Loucy (cell line): ENCODE data around the gene SDCCAG8.

Experiments used
- H2AFZ ChIP-seq: fragments of 200-600 bp; sonication (generic); 2 replicates; pipeline ENCODE4 v1.6.0; 2016; ENCODE audit warnings: antibody characterized with exemption, mild to moderate bottlenecking, low read length, moderate library complexity
- H3F3A ChIP-seq: fragments of 200-600 bp; 2 replicates; pipeline ENCODE4 v1.6.0; 2016; ENCODE audit warnings: antibody characterized with exemption, low read depth, mild to moderate bottlenecking
- H3K27me3 ChIP-seq: fragments of 200-600 bp; sonication (generic); 2 replicates; pipeline ENCODE4 v1.6.1; 2014; ENCODE audit warnings: low read length, mild to moderate bottlenecking; ENCODE audit not compliant: insufficient read depth, poor library complexity, severe bottlenecking
- H3K36me3 ChIP-seq: fragments of 200-600 bp; sonication (generic); 2 replicates; pipeline ENCODE4 v1.6.1; 2016; ENCODE audit warnings: low read length; ENCODE audit not compliant: insufficient read depth
- H3K4me1 ChIP-seq: fragments of 200-600 bp; sonication (generic); 2 replicates; pipeline ENCODE4 v1.5.1; 2014; ENCODE audit warnings: low read length, mild to moderate bottlenecking; ENCODE audit not compliant: insufficient read depth, poor library complexity, severe bottlenecking
- H3K4me2 ChIP-seq: fragments of 200-600 bp; sonication (generic); 2 replicates; pipeline ENCODE4 v1.6.0; 2014; ENCODE audit warnings: antibody characterized with exemption, low read length, low read depth, mild to moderate bottlenecking; ENCODE audit not compliant: poor library complexity, severe bottlenecking
- H3K4me3 ChIP-seq: fragments of 200-600 bp; sonication (generic); 2 replicates; pipeline ENCODE4 v1.5.1; 2014; ENCODE audit warnings: low read length, mild to moderate bottlenecking, mixed read lengths; ENCODE audit not compliant: poor library complexity, severe bottlenecking
- H3K79me2 ChIP-seq: fragments of 200-600 bp; sonication (generic); 2 replicates; pipeline ENCODE4 v1.6.1; 2014; ENCODE audit warnings: low read length; ENCODE audit not compliant: insufficient read depth
- H3K9ac ChIP-seq: fragments of 200-600 bp; sonication (generic); 2 replicates; pipeline ENCODE4 v1.6.0; 2014; ENCODE audit warnings: mild to moderate bottlenecking, low read depth, low read length, moderate library complexity; ENCODE audit not compliant: poor library complexity, severe bottlenecking
- H3K9me2 ChIP-seq: fragments of 200-600 bp; sonication (generic); replicated peaks from 2 replicates; pipeline ENCODE4 v1.6.1; 2016; ENCODE audit warnings: low read depth, low read length, mixed read lengths
- H3K9me3 ChIP-seq: fragments of 200-600 bp; sonication (generic); 2 replicates; pipeline ENCODE4 v1.6.1; 2014; ENCODE audit warnings: mild to moderate bottlenecking, antibody characterized with exemption, low read length, low read depth; ENCODE audit not compliant: insufficient read depth
- H4K20me1 ChIP-seq: fragments of 200-600 bp; sonication (generic); 2 replicates; pipeline ENCODE4 v1.6.0; 2014; ENCODE audit warnings: antibody characterized with exemption, low read length, mild to moderate bottlenecking; ENCODE audit not compliant: insufficient read depth, poor library complexity, severe bottlenecking
- EZH2phosphoT487 ChIP-seq: fragments of 200-600 bp; IDR thresholded peaks from 2 replicates; pipeline ENCODE4 v1.6.1; 2018; ENCODE audit warnings: antibody characterized with exemption, mild to moderate bottlenecking, moderate library complexity, borderline replicate concordance
- TF ChIP-seq, protein P1 (sequence below): fragments of 200-600 bp; sonication (generic); conservative IDR thresholded peaks from 2 replicates; pipeline ENCODE4 v1.5.1; 2014; ENCODE audit warnings: mild to moderate bottlenecking, antibody characterized with exemption, low read length

SDCCAG8 gene

DNA sequence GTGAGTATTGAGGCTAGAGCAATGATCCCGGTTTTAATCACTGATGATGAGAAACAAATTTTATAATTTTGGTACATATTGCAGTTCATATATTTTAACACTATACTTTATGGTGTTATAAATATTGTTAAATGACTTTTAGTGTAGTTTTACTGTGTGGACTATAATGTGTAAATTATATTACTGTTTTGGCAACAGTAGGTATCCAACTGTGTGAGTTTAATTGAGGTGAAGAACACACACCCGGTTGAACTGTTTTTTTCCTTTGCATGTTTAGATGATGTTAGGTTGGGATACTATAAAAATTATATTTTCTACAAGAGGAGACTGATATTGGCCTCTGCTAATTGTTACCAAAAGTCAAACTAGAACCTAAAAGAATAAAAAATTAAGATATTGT, 166.5 kb downstream of the SDCCAG8 start:
- Histone ChIP-seq H3K9ac (no peak overlapping the region), H3K79me2 (no peaks in the 10 kb centered on the region), H3F3A (no peaks in the 10 kb centered on the region), H3K27me3 (no peaks in the 10 kb centered on the region), H3K4me2 (peak overlapping the region; percentile 92), H4K20me1 (no peaks in the 10 kb centered on the region), H3K9me3 (no peaks in the 10 kb centered on the region), H3K36me3 (peaks cover 3% of the 10 kb centered on the region; the same call in 1 of the 2 replicates), H3K9me2 (no peaks in the 10 kb centered on the region), H2AFZ (no peak overlapping the region), H3K4me3 (peak overlapping the region; percentile 70), H3K4me1 (peaks cover 21% of the 10 kb centered on the region)
- TF ChIP-seq EZH2phosphoT487: no peak
- TF ChIP-seq, protein P1, sequence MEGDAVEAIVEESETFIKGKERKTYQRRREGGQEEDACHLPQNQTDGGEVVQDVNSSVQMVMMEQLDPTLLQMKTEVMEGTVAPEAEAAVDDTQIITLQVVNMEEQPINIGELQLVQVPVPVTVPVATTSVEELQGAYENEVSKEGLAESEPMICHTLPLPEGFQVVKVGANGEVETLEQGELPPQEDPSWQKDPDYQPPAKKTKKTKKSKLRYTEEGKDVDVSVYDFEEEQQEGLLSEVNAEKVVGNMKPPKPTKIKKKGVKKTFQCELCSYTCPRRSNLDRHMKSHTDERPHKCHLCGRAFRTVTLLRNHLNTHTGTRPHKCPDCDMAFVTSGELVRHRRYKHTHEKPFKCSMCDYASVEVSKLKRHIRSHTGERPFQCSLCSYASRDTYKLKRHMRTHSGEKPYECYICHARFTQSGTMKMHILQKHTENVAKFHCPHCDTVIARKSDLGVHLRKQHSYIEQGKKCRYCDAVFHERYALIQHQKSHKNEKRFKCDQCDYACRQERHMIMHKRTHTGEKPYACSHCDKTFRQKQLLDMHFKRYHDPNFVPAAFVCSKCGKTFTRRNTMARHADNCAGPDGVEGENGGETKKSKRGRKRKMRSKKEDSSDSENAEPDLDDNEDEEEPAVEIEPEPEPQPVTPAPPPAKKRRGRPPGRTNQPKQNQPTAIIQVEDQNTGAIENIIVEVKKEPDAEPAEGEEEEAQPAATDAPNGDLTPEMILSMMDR: no peak

DNA sequence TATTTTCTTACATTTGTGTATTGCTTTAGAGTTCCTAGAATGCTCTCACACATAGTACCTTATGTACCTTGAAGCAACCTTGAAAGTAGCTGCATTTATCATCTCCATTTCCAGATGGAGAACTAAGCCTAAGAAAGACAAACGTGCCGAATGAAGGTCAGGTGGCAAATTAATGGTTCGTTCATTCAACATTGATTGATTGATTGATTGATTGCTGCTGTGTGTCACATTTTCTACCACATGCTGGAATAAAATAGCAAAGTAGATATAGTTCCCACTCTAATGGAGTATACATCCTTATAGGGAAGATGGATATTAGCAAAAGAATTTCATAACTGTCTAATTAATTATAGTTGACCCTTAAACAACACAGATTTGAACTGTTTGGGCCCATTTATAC, 172.2 kb downstream of the SDCCAG8 start:
- no peak overlapping the region for H3K4me3 ChIP-seq
- peaks cover 3% of the 10 kb centered on the region; the same call in 1 of the 2 replicates for H3K36me3 ChIP-seq
- no peaks in the 10 kb centered on the region for H3K4me1 ChIP-seq
- H3K9me2 ChIP-seq: no peaks in the 10 kb centered on the region
- no peaks in the 10 kb centered on the region for H3K9me3 ChIP-seq
- no peaks in the 10 kb centered on the region for H4K20me1 ChIP-seq
- H3K27me3 ChIP-seq: no peaks in the 10 kb centered on the region
- H3F3A ChIP-seq: no peaks in the 10 kb centered on the region
- H3K79me2 ChIP-seq: no peaks in the 10 kb centered on the region
- H2AFZ ChIP-seq: no peak overlapping the region
- H3K9ac ChIP-seq: no peak overlapping the region
- TF ChIP-seq, protein P1: no peak
- TF ChIP-seq EZH2phosphoT487: no peak
- no peak overlapping the region for H3K4me2 ChIP-seq

DNA sequence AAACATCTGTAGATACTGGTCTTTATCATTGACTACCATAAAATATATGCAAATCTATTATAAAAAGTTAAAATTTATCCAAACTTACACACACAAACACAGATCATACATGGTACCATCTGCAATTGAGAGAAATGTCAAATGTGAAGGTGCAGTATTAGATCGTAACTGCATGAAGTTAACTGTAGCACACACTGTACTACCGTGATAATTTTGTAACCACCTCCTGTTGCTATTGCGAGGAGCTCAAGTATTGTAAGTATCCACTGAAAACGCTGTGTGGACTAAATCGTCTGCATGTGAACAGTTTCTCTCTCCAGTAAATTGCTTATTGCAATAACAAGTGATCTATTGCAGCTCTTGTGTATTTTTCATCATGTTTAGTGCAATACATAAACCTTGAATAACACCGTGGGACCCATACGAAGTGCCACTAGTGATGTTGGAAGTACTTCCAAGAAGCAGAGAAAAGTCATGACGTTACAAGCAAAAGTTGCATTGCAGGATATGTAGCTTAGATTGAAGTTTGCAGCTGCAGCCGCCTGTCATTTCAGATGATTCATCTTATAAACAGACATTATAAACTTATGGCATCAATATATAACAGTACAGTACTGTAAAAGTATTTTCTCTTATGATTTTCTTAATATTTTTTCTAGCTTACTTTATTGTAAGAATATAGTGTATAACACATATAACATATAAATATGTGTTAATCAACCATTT, 172.9 kb downstream of the SDCCAG8 start:
- TF ChIP-seq, protein P1: no peak
- no peak for TF ChIP-seq EZH2phosphoT487
- H3K9me3 ChIP-seq: no peaks in the 10 kb centered on the region
- no peaks in the 10 kb centered on the region for H3K9me2 ChIP-seq

More for the DNA sequence above, 172.9 kb downstream of the SDCCAG8 start:
- no peaks in the 10 kb centered on the region for H3F3A ChIP-seq
- H3K36me3 ChIP-seq: peaks cover 3% of the 10 kb centered on the region; the same call in 1 of the 2 replicates
- no peak overlapping the region for H3K9ac ChIP-seq
- no peak overlapping the region for H3K4me3 ChIP-seq
- no peaks in the 10 kb centered on the region for H3K79me2 ChIP-seq
- no peak overlapping the region for H3K4me2 ChIP-seq
- no peaks in the 10 kb centered on the region for H3K27me3 ChIP-seq
- no peaks in the 10 kb centered on the region for H4K20me1 ChIP-seq
- no peaks in the 10 kb centered on the region for H3K4me1 ChIP-seq
- H2AFZ ChIP-seq: no peak overlapping the region
